ENCODE data around the gene HSPA9. TPM values are rescaled to one million over a fixed set of nuclear protein-coding genes. Genes with fewer than 3 reads are reported as not detected.

HSPA9 gene
- total RNA-seq, 1 donor from 2014 or later = 160 TPM

- TF ChIP-seq CTCF (IDR thresholded peaks at IDR 0.05; ENCODE audit: unreplicated experiment) = no peak
- H3K36me3 Mint-ChIP-seq = peaks cover 50% of the 10 kb centered on the region
- H3K4me3 Mint-ChIP-seq = no peak overlapping the region
- no peaks in the 10 kb centered on the region for H3K27me3 Mint-ChIP-seq (ENCODE audit: low read depth)
- no peak for DNase-seq (ENCODE audit: low spot score in 2 of 2, unreplicated experiment in 2 of 2)
- H3K9me3 Mint-ChIP-seq = no peaks in the 10 kb centered on the region
- H3K27ac Mint-ChIP-seq = no peak overlapping the region
- H3K4me1 Mint-ChIP-seq = no peaks in the 10 kb centered on the region
These were observed 17.5 kb downstream of the HSPA9 start for GRCh38 chr5:138557677-138558076.

GRCh38 chr5:138554143-138554542, 21.1 kb downstream of the HSPA9 start:
- H3K4me3 Mint-ChIP-seq = no peak overlapping the region
- no peaks in the 10 kb centered on the region for H3K9me3 Mint-ChIP-seq
- no peak for DNase-seq (ENCODE audit: low spot score in 2 of 2, unreplicated experiment in 2 of 2)
- no peak for TF ChIP-seq CTCF (IDR thresholded peaks at IDR 0.05; ENCODE audit: unreplicated experiment)
- no peak overlapping the region for H3K27ac Mint-ChIP-seq
- peaks cover 36% of the 10 kb centered on the region for H3K36me3 Mint-ChIP-seq
- H3K27me3 Mint-ChIP-seq (ENCODE audit: low read depth) = no peaks in the 10 kb centered on the region
- no peaks in the 10 kb centered on the region for H3K4me1 Mint-ChIP-seq

- Mint-ChIP-seq H3K4me3 (no peak overlapping the region), H3K27me3 (ENCODE audit: low read depth) (no peaks in the 10 kb centered on the region), H3K27ac (no peak overlapping the region), H3K9me3 (no peaks in the 10 kb centered on the region), H3K36me3 (peaks cover 32% of the 10 kb centered on the region), H3K4me1 (no peaks in the 10 kb centered on the region)
- no peak for TF ChIP-seq CTCF (IDR thresholded peaks at IDR 0.05; ENCODE audit: unreplicated experiment)
- no peak for DNase-seq (ENCODE audit: low spot score in 2 of 2, unreplicated experiment in 2 of 2)
These were observed 21.6 kb downstream of the HSPA9 start for GRCh38 chr5:138553437-138554095.

- Mint-ChIP-seq H3K9me3 (no peaks in the 10 kb centered on the region), H3K4me3 (no peak overlapping the region), H3K36me3 (peaks cover 24% of the 10 kb centered on the region), H3K27ac (no peak overlapping the region), H3K27me3 (ENCODE audit: low read depth) (no peaks in the 10 kb centered on the region), H3K4me1 (peaks cover 4% of the 10 kb centered on the region)
- TF ChIP-seq CTCF (IDR thresholded peaks at IDR 0.05; ENCODE audit: unreplicated experiment) = no peak
- DNase-seq (ENCODE audit: low spot score in 2 of 2, unreplicated experiment in 2 of 2) = no peak
These were observed 22.5 kb downstream of the HSPA9 start for GRCh38 chr5:138552657-138553056.

- Mint-ChIP-seq H3K36me3 (peaks cover 10% of the 10 kb centered on the region), H3K9me3 (no peaks in the 10 kb centered on the region), H3K27me3 (ENCODE audit: low read depth) (no peaks in the 10 kb centered on the region), H3K4me1 (peaks cover 20% of the 10 kb centered on the region), H3K4me3 (no peak overlapping the region), H3K27ac (no peak overlapping the region)
- DNase-seq (ENCODE audit: low spot score in 2 of 2, unreplicated experiment in 2 of 2) = no peak
- no peak for TF ChIP-seq CTCF (IDR thresholded peaks at IDR 0.05; ENCODE audit: unreplicated experiment)
These were observed 25.8 kb downstream of the HSPA9 start for GRCh38 chr5:138549414-138549813.

All from mesothelial cell of epicardium (in vitro differentiated cells).